ENCODE data around the gene ANKS3.

The ANKS3 gene

DNA sequence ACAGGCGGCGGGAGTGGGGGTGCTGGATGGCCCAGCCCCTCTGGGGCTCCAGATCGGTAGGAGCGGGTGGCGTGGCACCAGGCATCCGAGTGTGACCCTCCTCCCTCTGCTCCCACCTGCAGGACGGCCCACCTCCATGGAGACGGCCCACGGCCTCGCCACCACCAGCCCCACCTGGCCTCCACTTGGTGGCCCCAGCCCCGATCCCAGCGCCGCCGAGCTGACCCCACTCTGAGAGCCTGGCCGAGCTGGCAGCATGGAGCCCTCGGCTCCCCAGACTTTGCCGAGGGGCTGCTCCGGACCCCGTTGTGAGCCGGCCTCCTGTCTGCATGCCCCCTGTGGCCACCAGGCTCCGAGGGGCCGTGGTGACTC lies 45.4 kb downstream of the ANKS3 start:
- H3K27ac ChIP-seq = no peak overlapping the region
- no peak overlapping the region for H3K4me3 ChIP-seq

- H3K4me3 ChIP-seq = no peak overlapping the region
- no peak overlapping the region for H3K27ac ChIP-seq
Measured at GRCh38 chr16:4687946-4688673, 46.0 kb downstream of the ANKS3 start.

GRCh38 chr16:4687416-4687815 lies 46.7 kb downstream of the ANKS3 start:
- no peak overlapping the region for H3K4me3 ChIP-seq
- H3K27ac ChIP-seq = no peak overlapping the region

- Histone ChIP-seq H3K27ac (no peak overlapping the region), H3K4me3 (no peak overlapping the region)
Measured at GRCh38 chr16:4686497-4687210, 47.4 kb downstream of the ANKS3 start.

DNA sequence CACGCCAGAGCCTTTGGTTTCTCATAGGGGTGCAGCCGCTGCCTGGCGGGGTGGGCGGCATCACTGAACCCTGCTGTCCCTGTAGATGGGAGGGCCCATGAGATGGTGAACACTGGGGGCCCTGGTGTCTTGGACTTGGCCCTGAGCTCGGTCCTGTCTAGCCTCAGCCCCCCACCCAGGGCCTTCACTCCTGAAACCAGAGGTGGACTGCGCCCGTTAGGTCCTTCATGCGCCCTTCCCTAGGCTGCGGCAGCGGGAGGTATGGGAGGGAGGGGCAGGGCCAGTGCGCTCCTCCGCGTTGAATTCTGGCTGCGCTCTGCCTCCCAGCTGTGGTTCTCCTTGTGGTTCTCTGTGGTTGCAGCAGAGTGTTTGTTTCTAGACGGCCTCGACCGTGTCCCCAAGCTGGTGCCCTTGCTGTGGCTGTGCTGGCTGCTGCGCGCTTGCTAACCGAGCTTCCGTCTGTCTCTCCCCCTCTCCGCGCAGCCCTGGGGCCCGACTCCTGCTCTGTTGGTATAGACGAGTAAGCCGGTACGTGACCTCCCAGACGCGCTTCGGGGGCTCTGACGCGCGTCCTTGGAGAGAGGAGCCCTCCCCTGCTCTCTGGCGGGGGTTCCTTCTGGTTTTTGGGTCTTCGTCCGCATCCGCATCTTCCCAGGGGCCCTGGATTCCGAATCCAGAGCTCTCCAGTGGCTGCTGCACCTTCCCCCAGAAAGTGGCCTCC lies 48.1 kb downstream of the ANKS3 start:
- no peak overlapping the region for H3K4me3 ChIP-seq
- no peak overlapping the region for H3K27ac ChIP-seq

DNA sequence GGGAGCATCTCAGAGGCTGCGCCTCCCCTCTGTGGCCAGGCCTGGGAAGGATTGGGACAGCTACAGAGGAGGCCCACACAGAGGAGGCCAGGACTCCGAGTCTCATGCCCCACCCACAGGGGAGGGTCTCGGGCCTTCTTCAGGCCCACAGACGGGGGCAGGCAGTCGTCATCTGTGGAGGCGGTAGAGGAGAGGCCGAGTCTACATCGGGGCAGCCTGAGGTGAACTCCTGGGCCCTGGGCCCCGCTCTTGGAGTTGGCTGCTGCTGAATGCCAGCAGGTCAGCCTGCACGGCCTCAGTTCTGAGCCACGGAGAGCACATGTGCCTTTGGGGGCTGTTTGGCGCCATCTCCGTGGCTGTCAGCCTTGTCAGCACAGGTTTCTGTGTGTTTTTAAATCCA lies 48.8 kb downstream of the ANKS3 start:
- Histone ChIP-seq H3K4me3 (no peak overlapping the region), H3K27ac (no peak overlapping the region)

DNA sequence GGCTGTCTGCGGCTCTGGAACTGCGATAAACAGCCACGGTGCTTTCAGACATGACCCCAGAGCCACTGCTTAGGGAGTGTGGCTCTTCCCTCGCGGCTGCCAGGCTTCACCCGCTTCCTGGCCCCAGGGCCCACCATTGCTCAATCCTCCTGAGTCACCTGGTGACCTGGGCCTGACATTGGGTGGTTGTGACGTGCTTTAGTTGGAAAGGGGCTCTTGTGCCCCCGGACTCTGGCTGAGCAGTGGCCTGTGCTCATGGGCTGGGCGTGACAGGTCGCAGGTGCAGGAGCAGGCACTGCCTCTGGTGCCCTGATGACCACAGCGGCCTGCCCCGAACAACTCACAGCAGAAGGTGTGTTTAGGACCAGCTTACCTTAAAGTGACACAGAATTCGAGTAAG lies 49.3 kb downstream of the ANKS3 start:
- H3K4me3 ChIP-seq = no peak overlapping the region
- no peak overlapping the region for H3K27ac ChIP-seq

DNA sequence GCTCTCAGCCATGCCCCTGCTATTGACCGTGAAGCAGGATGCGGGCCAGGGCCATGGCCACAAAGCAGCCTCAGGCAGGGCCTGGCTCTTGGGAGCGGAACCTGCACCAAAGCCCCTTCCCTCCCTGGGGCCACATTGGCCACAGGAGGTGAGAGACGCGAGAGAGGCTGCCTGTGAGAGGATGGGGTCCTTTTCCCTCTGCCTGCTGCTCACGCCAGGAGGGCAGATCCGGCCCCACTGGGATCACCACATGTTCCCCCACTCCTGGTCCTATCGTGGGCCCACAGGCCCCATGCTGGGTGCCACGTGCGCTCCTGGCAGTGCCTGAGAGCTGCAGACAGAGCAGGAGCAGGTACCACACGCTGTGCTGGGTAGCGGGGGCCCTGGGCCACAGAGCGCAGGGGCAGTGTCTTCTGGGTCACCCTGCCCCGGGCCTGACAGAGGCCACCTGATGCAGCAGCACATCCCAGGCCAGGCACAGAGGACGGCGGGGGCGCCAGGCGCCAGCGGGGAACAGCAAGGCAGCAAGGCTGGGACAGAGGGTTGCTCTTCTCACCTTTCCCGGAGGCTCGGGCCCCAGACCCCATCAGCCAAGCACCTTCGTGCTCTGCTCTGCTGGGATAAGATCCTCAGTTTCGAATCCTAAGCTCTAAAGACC lies 49.9 kb downstream of the ANKS3 start:
- Histone ChIP-seq H3K4me3 (no peak overlapping the region), H3K27ac (no peak overlapping the region)

- no peak overlapping the region for H3K4me3 ChIP-seq
- no peak overlapping the region for H3K27ac ChIP-seq
Measured at GRCh38 chr16:4683255-4684057, 50.6 kb downstream of the ANKS3 start.

DNA sequence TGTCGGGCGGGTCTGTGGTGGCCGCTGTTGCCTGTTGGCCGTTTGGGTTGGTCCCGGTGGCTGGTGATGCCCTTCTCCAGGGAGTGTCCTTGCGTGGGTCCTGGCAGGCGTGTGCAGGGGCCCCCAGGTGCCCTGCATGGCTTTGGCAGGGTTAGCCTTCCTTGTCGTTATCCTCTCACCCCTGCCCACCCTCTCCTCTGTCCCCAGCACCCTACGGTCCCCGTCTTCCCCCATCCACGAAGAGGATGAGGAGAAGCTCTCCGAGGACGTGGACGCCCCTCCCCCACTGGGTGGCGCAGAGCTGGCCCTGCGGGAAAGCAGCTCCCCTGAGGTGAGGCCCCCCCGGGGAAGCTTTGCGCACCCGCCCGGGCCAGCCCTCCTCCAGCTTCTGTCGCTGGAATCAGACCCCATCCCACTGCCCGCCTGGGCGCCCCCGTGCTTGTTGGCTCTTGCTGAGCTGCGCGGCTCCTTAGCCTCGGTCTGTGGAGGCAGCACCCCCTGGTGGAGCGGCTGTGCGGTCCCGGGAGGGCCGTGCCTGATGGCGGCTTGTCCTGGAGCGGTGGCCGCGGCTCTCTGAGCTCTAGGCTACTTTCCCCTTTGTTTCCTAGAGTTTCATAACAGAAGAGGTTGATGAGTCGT lies 51.3 kb downstream of the ANKS3 start:
- no peak overlapping the region for H3K27ac ChIP-seq
- H3K4me3 ChIP-seq = no peak overlapping the region

- Histone ChIP-seq H3K27ac (peak overlapping the region in 1 of 21 experiments; percentile 3), H3K4me3 (no peak overlapping the region)
Measured at GRCh38 chr16:4682084-4682591, 51.9 kb downstream of the ANKS3 start.

DNA sequence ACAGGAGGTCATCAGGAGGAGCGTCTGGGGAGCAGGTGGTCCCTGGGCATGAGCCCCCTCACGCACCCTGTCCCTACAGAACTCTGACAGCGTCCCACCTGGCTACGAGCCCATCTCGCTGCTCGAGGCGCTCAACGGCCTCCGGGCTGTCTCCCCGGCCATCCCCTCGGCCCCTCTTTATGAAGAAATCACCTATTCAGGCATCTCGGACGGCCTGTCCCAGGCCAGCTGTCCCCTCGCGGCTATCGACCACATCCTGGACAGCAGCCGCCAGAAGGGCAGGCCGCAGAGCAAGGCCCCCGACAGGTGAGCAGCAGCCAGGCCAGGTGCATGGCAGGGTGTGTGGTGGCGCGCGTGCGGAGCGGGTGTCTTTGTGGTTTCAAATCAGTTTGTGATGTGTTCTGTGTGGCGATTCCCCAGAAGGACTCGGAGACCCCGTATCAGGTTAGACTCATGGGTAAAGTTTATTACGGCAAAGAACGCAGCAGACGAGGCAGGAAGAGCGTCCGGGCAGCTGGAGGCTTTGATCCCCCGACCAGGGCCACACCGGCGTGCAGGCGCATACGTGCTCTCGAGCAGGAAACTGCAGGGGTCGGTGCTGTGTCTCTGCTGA lies 52.5 kb downstream of the ANKS3 start:
- H3K4me3 ChIP-seq = no peak overlapping the region
- peak overlapping the region in 2 of 21 experiments; percentile 3 to 35 for H3K27ac ChIP-seq

GRCh38 chr16:4680673-4681470 lies 53.2 kb downstream of the ANKS3 start:
- Histone ChIP-seq H3K27ac (peak overlapping the region in 18 of 21 experiments; percentile 2 to 81 (median 35)), H3K4me3 (peak overlapping the region in 6 of 7 experiments; percentile 2 to 34 (median 17))

- Histone ChIP-seq H3K27ac (peak overlapping the region in 20 of 21 experiments; percentile 2 to 81 (median 35)), H3K4me3 (peak overlapping the region in 6 of 7 experiments; percentile 2 to 34 (median 17))
Measured at GRCh38 chr16:4679850-4680636, 54.0 kb downstream of the ANKS3 start.

DNA sequence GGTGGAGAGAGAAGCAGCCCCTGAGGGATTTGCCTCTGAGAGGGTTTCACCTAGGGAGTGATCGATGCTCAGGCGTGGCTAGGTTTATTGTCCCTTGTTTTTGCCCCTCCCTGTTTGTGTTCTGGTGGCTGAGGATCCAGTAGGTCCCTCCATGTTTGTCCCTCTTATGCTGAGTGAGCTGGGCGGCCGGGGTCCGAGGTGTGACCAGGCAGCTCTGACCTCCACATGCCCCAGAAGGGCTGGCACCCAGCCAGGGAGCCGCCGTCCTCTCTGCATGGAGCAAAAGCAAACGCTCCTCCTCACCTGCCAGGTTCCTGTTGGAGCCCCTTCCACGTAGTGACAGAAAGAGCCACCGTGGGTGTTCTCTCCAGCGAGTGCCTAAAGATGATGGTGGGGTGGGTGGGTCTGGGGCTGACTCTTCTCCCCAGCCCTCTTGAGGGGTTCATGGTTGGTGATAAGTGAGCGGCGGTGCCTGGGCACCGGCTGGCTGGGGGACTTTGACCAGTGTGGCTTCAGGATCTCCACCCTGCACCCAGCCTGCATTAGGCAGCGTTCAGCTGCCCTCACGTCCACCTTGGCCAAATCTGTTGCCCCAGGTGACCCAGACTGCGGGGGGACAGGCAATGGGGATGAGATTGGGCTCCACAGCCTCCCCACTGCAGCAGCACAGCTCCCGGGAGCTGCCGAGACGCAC lies 54.8 kb downstream of the ANKS3 start:
- Histone ChIP-seq H3K4me3 (peak overlapping the region in 2 of 7 experiments; percentile 20 to 34), H3K27ac (peak overlapping the region in 12 of 21 experiments; percentile 2 to 81 (median 42))

DNA sequence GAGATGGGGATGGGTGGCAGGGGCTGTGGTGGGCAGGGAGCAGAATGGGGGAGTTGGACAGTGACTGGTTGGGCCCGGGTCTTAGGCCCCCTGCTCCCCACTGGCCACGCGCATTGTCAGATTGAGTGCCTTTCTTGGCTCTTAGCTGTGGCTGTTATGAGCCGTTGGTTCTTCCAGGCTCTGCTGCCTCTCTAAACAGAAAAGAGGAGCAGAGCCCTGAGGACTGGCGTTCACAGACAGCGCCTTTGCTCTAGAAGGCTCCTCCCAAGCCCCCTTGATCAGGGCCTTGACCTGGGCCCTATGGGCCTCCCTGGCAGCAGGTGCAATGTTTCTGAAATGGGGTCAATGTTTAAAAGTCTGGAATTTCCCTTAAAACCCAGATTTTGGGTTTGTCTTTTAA lies 55.5 kb downstream of the ANKS3 start:
- Histone ChIP-seq H3K4me3 (no peak overlapping the region), H3K27ac (peak overlapping the region in 2 of 21 experiments; percentile 3 to 81)
